Embryonic facial prominence (tissue), 1 donor: ENCODE data around the gene FUT8.

Experiments
- DNase-seq: peaks from one replicate; pipeline ENCODE4 v3.0.0-alpha.2; 2016; ENCODE audit errors: extremely low spot score

FUT8 gene

GRCh38 chr14:65492266-65492665 is 79.7 kb downstream of the FUT8 start:
- DNase-seq = no peak

- DNase-seq = no peak
Measured at GRCh38 chr14:65495196-65495595, 82.7 kb downstream of the FUT8 start.

DNA sequence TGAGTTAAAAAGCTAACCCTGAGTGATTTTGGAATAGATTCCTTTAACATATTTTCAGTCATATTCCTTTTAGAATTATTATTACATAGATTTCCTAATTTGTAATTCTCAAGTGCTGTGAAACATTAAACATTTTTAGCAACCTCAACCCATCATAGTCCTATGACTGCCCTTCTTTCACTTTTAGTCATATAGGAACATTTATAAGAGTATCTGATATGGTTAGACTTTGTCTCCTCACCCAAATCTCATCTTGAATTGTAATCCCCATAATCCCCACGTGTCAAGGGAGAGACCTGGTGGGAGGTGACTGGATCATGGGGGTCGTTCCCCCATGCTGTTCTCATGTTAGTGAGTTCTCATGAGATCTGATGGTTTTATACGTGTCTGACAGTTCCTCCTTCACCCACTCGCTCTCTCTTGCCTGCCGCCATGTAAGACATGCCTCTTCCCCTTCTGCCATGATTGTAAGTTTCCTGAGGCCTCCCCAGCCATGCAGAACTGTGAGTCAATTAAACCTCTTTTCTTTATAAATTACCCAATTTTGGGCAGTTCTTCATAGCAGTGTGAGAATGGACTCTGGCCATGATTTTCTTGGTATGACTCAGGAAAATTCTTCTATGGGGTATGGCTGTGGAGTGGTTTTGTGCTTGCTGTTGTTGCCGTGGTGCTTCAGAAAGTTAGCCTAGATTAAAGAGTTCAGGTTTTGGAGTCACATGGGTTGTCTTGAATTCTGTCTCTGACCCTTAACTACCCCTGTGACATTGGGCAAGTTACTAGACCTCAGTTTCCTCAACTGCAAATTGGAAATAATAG is 83.9 kb downstream of the FUT8 start:
- DNase-seq = no peak

DNA sequence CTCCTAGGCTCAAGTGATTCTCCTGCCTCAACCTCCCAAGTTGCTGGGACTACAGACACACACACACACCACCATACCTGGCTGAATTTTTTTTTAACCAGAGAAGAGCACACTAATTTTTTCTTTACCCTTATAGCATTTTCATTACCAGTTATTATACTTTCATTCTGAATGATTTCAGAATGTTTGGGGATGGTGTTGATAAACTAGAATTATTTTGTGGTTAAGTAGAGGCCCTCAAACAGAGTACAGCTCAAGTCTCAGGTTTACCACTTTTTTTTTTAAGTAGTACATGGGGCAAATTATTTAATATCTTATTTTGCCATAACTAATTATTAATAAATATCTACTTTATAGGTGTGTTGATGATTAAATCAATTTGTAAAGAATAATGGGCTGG is 86.6 kb downstream of the FUT8 start:
- no peak for DNase-seq

DNA sequence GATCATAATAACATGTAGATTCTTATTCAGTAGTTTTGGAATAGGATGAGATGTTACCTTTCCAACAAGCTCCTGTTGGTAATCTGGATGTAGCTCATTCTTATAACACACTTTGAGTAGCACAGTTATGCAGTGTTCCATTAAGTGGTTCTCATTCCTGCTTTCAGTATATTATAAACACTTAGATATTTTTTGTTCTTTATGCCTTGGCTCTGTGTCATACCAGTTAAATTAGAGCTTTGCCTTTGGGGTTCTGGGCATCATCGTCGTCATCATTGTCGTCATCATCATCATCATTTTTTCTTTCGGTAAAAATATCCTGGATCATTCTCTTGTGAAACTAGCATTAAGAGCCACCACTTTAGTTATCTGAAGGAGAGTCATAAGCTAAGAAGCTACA is 87.5 kb downstream of the FUT8 start:
- no peak for DNase-seq

GRCh38 chr14:65501328-65501727 is 88.8 kb downstream of the FUT8 start:
- DNase-seq = no peak

GRCh38 chr14:65502676-65503124 is 90.2 kb downstream of the FUT8 start:
- no peak for DNase-seq

DNA sequence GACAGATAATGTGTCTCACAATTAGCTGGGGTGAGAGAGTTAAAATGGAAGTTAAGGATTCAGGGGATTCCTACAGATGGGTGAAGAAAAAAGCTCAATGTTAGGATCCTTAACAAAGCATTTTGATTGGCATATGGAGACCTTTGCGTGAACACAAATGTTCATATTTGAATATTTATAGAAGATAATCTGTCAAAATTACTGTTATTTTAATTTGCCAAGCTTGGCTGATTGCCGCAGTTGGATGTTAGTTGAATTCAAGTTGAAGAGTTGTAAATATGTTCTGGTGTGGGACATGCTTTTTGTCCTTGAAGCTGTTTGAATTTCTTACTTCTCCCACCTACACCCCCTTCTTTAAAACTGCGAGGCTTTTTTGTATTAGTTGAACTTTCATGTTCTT is 91.2 kb downstream of the FUT8 start:
- DNase-seq = no peak

DNA sequence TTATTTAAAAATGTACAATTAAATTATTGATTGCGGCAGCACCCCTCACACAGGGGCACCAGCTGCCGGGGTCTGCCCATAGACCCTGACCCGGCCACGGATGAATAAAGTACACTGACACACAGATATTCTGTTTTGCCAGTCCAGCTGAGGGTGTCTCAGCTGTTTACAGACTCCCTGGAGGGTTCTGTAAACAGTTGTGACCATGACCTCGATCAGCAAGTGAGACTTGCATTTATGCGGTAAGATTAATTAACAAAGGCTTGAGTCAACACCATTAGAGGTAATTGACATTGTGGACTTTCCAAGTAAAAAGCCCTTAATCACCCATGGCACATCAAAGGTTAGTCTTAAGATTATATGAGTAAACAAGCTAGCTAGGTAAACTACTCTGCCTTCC is 94.3 kb downstream of the FUT8 start:
- DNase-seq = no peak

DNA sequence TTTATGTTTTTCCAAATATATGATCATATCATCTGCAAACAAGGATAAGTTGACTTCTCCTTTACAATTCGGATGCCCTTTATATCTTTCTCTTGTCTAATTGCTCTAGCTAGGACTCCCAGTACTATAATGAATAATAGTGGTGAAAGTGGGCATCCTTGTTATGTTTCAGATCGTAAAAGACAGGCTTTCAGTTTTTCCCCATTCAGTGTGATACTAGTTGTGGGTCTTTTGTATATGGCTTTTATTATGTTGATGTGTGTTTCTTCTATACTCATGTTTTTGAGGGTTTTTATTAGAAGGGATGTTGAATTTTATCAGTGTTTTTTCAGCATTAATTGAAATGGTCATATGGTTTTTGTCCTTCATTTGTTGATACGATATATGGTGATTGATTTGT is 97.3 kb downstream of the FUT8 start:
- DNase-seq = no peak

DNA sequence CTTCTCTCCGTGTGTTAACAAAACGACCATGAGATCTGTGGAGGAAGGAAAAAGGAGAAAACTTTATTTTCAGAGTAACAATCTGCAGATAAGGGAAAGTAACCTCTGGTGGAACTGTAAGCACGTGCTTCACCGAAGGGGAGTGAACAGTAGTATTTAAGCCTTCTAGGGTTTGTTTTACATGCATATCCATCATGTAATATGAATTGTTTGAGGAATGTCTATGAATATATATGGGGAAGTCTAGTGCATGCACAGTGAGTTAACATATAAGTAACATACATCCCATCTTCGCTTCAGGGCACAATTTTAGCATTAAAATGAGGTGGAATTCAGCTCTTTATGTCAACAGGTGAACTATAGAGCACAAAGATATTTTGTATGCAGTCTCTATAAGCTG is 101.1 kb downstream of the FUT8 start:
- no peak for DNase-seq

GRCh38 chr14:65517635-65518542 is 105.4 kb downstream of the FUT8 start:
- DNase-seq = no peak

DNA sequence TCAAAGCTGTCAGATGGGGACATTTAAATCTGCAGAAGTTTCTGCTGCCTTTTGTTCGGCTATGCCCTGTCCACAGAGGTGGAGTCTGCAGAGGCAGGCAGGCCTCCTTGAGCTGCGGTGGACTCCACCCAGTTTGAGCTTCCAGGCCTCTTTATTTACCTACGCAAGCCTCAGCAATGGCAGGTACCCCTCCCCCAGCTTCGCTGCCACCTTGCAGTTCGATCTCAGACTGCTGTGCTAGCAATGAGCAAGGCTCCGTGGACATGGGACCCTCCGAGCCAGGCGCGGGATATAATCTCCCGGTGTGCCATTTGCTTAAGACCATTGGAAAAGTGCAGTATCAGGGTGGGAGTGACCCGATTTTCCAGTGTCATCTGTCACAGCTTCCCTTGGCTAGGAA is 115.5 kb downstream of the FUT8 start:
- DNase-seq = no peak

- no peak for DNase-seq
Measured at GRCh38 chr14:65531148-65531547, 118.6 kb downstream of the FUT8 start.

DNA sequence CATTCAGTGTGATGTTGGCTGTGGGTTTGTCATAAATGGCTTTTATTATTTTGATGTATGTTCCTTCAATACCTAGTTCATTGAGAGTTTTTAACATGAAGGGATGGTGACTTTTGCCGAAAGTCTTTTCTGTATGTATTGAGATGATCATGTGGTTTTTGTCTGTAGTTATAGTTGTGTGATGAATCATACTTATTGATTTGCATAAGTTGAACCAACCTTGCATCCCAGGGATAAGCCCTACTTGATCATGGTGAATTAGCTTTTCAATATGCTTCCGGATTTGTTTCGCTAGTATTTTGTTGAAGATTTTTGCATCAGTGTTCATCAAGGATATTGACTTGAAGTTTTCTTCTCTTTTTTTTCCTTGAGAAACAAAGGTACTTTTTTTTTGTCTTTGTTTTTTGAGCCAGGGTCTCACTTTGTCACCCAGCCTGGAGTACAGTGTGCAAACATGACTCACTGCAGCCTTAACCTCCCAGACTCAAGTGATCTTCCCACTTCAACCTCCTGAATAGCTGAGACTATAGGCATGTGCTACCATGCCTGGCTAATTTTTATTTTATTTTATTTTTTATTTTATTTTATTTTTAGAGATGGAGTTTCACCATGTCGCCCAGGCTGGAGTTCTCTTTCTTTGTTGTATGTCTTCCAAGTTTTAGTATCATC is 121.3 kb downstream of the FUT8 start:
- no peak for DNase-seq

- DNase-seq = no peak
Measured at GRCh38 chr14:65536781-65537423, 124.4 kb downstream of the FUT8 start.

DNA sequence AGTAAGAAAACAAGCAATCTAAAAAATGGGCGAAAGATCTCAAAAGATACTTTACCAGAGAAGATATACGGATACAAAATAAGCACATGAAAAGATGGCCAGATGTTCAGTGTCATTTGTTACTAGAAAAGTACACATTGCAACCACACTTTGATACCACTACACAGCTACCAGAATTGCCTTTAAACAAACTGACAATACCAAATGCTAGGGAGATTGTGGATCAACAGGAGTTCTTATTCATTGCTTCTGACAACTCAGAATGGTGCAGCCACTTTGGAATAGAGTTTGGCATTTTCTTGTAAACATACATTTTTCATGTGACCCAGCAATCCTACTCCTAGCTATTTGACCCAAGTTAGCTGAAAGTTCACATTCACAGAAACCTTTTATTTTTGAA is 136.3 kb downstream of the FUT8 start:
- DNase-seq = no peak

DNA sequence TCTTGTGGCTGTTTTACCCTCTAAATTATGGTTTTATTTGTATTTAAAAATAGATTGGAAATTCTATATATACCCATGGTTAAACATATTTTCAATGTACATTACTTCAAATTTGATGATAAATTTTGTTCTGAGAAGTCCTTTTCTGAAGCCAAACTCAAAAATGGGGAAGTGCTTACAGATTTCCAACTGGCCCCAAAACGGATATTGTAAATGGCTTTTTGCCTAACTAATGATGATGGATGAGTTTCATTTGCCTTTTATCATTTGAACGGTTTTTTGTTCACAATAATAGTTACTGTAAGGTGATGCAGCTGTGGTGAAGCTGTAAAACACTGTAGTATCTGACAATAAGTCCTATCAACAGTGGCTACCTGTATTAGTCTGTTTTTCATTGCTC is 136.9 kb downstream of the FUT8 start:
- DNase-seq = no peak

- DNase-seq = no peak
Measured at GRCh38 chr14:65550779-65551643, 138.5 kb downstream of the FUT8 start.

DNA sequence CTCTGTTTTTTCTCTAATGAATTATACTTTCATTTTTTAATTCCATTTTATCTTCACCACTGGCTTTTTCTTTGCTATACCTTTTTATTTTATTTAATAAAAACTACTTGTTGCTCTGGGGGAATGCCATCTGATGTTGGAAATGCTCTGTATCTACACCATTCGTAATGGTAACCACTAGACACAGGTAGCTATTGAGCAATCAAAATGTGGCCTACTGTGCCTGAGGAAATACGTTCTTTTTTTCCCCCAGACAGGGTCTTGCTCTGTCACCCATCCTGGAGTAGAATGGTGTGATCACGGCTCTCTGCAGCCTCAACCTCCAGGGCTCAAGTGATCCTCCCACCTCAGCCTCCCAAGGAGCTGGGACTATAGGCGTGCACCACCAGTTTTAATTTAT is 140.2 kb downstream of the FUT8 start:
- no peak for DNase-seq

- DNase-seq = no peak
Measured at GRCh38 chr14:65554837-65555236, 142.3 kb downstream of the FUT8 start.
